ENCODE data around the gene HDAC4. TPM values are rescaled to one million over a fixed set of nuclear protein-coding genes. Genes with fewer than 3 reads are reported as not detected.
A peak's percentile ranks its signal among the peaks of the same experiment; 100 is the strongest.

The HDAC4 gene
- polyA plus RNA-seq, 1 experiment = 8.9 TPM

DNA sequence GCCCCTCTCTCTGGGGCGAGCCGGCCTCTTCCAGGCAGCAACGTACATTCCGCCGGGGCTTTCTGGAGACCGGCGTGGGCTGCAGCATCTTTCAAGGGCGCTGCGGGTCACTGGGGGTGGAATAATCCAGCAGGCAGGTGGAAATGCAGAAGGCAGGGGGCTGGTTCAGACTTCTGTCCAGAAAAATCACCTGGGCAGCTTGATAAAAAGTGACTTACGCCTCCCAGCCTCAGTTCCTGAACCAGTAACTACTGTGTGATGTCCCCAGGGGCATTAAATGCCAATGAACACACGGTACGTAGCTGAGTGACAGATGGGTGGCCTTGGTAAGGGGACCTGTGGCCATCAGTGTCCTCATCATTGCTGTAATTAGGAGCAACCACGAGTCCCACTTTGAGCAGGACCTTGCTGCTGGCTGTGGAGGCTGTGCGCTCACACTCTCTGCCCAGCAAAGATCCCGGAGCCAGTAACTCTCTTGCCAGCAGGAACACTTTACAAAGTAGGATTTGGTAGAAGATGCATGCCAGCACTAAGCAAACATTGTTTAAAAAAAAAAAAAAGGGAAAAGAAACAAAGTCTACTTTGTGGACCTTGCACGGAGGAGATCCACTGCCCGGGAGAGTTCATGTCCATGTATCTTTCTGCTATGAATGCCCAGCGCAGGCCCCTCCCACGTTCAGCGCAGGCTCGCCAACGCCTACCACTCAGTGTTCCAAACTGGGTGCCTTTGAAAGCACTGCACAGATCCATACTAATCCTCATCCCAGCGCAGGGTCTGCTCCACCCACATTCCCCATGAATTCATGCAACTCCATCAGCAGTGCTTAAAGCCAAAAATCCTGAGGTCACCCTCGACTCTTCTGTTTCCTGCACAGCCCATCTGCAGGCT, 177.3 kb downstream of the HDAC4 start:
- TF ChIP-seq, protein P1, sequence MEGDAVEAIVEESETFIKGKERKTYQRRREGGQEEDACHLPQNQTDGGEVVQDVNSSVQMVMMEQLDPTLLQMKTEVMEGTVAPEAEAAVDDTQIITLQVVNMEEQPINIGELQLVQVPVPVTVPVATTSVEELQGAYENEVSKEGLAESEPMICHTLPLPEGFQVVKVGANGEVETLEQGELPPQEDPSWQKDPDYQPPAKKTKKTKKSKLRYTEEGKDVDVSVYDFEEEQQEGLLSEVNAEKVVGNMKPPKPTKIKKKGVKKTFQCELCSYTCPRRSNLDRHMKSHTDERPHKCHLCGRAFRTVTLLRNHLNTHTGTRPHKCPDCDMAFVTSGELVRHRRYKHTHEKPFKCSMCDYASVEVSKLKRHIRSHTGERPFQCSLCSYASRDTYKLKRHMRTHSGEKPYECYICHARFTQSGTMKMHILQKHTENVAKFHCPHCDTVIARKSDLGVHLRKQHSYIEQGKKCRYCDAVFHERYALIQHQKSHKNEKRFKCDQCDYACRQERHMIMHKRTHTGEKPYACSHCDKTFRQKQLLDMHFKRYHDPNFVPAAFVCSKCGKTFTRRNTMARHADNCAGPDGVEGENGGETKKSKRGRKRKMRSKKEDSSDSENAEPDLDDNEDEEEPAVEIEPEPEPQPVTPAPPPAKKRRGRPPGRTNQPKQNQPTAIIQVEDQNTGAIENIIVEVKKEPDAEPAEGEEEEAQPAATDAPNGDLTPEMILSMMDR (IDR thresholded peaks at IDR 0.05; ENCODE audit: low read depth, low read length) = no peak
- DNase-seq (ENCODE audit: low read depth, low spot score) = no peak
- Histone ChIP-seq H3K9me3 (ENCODE audit: control insufficient read depth, insufficient read depth, low read length) (no peaks in the 10 kb centered on the region; the same call in 1 of the 2 replicates), H3K27me3 (ENCODE audit: control insufficient read depth, insufficient read depth, low read length) (no peaks in the 10 kb centered on the region), H3K4me3 (ENCODE audit: low read depth, low read length) (no peak overlapping the region), H3K27ac (ENCODE audit: low read depth, low read length) (peak overlapping the region; percentile 73)
- CTCF ChIA-PET = no interaction called here
- POLR2A ChIA-PET = interaction anchor here (0.8 kb wide), 1 partner anchor 26 kb away, joined by 3 read pairs; no protein-coding TSS in a partner anchor

GRCh38 chr2:239222706-239223309, 178.0 kb downstream of the HDAC4 start:
- peak overlapping the region; percentile 81 for H3K27ac ChIP-seq (ENCODE audit: low read depth, low read length)
- H3K4me3 ChIP-seq (ENCODE audit: low read depth, low read length) = no peak overlapping the region
- ChIA-PET POLR2A (interaction anchor here (0.8 to 1.4 kb wide), 3 partner anchors 27 to 178 kb away, joined by 3 to 4 read pairs (median 3); partner anchors contain the start of gene HDAC4), CTCF (interaction anchor here (1.2 kb wide), 1 partner anchor 769 kb away, joined by 4 read pairs; no protein-coding TSS in a partner anchor)
- no peaks in the 10 kb centered on the region; the same call in 1 of the 2 replicates for H3K9me3 ChIP-seq (ENCODE audit: control insufficient read depth, insufficient read depth, low read length)
- DNase-seq (ENCODE audit: low read depth, low spot score) = peak; percentile 54
- no peaks in the 10 kb centered on the region for H3K27me3 ChIP-seq (ENCODE audit: control insufficient read depth, insufficient read depth, low read length)
- TF ChIP-seq, protein P1 (IDR thresholded peaks at IDR 0.05; ENCODE audit: low read depth, low read length) = no peak

DNA sequence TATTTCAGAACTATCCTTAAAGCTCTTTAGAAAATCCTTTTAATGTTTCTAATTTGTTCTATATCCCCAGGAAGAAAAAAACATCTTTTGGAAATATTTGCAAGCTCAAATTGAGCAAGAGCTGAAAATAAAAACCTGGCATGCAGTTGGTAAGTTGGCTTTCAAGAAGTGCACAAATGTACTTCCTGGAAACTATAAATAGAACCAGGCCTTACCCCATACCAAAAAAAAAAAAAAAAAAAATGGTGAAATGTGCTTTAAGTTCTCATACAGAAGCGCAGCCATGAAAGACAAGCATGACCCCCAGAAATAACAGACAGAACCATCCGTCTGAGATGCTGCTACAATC, 178.5 kb downstream of the HDAC4 start:
- ChIA-PET POLR2A (interaction anchor here (0.7 to 1.4 kb wide), 5 partner anchors 27 to 220 kb away, joined by 3 to 12 read pairs (median 4); partner anchors contain the start of gene HDAC4), CTCF (interaction anchor here (1.2 kb wide), 1 partner anchor 770 kb away, joined by 4 read pairs; no protein-coding TSS in a partner anchor)
- no peak for DNase-seq (ENCODE audit: low read depth, low spot score)
- TF ChIP-seq, protein P1 (IDR thresholded peaks at IDR 0.05; ENCODE audit: low read depth, low read length) = no peak
- H3K4me3 ChIP-seq (ENCODE audit: low read depth, low read length) = peak overlapping the region; percentile 46
- no peaks in the 10 kb centered on the region; the same call in 1 of the 2 replicates for H3K9me3 ChIP-seq (ENCODE audit: control insufficient read depth, insufficient read depth, low read length)
- H3K27me3 ChIP-seq (ENCODE audit: control insufficient read depth, insufficient read depth, low read length) = no peaks in the 10 kb centered on the region
- peak overlapping the region; percentile 90 for H3K27ac ChIP-seq (ENCODE audit: low read depth, low read length)

DNA sequence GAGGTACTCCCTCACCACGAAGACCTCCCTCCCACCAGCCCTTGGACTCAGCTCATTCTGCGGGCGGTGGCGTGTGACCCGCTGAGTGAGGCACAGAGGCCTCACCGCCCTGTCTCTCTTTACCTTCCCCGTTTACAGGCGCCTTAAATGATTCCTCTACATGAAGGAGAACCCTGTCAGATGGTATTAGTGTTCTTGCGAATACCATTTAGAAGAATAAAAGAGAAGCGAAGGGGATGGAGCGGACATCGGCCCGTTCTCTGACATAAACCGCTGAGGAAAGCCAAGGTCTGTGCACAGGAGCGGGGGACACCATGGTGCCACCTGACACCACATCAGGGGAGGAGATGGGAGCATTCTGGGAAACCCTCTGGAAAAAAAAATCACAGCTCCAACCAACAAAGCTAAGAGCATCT, 179.8 kb downstream of the HDAC4 start:
- TF ChIP-seq, protein P1 (IDR thresholded peaks at IDR 0.05; ENCODE audit: low read depth, low read length) = no peak
- H3K4me3 ChIP-seq (ENCODE audit: low read depth, low read length) = no peak overlapping the region
- H3K9me3 ChIP-seq (ENCODE audit: control insufficient read depth, insufficient read depth, low read length) = no peaks in the 10 kb centered on the region; the same call in 1 of the 2 replicates
- H3K27me3 ChIP-seq (ENCODE audit: control insufficient read depth, insufficient read depth, low read length) = no peaks in the 10 kb centered on the region
- CTCF ChIA-PET = interaction anchor here (1.1 kb wide), 1 partner anchor 78 kb away, joined by 3 read pairs; no protein-coding TSS in a partner anchor
- POLR2A ChIA-PET = interaction anchor here (1.4 kb wide), 1 partner anchor 29 kb away, joined by 4 read pairs; no protein-coding TSS in a partner anchor
- no peak for DNase-seq (ENCODE audit: low read depth, low spot score)
- peak overlapping the region; percentile 90 for H3K27ac ChIP-seq (ENCODE audit: low read depth, low read length)

Data from AG04450 (cell line).